Measurements from ENCODE around the gene ECE1.

ECE1 gene

GRCh38 chr1:21277180-21277579, 13.1 kb downstream of the ECE1 start:
- no peak overlapping the region for H3K4me3 ChIP-seq (ENCODE audit: low read depth, low read length)
- in situ Hi-C loops (cut with HindIII; ENCODE audit: low pct_ligation_motif_present, low sequenced_read_pairs): no loop called here
- TF ChIP-seq CTCF (IDR thresholded peaks at IDR 0.05; ENCODE audit: low read depth, low read length, missing control alignments): no peak
- H3K27me3 ChIP-seq (replicated peaks): no peaks in the 10 kb centered on the region
- peaks cover 27% of the 10 kb centered on the region for H3K36me3 ChIP-seq (replicated peaks)
- no peak overlapping the region for H3K27ac ChIP-seq
- DNase-seq: no peak

- in situ Hi-C loops (cut with HindIII; ENCODE audit: low pct_ligation_motif_present, low sequenced_read_pairs): no loop called here
- Histone ChIP-seq H3K27ac (no peak overlapping the region), H3K4me3 (ENCODE audit: low read depth, low read length) (no peak overlapping the region), H3K27me3 (replicated peaks) (no peaks in the 10 kb centered on the region), H3K36me3 (replicated peaks) (peaks cover 72% of the 10 kb centered on the region)
- no peak for DNase-seq
- no peak for TF ChIP-seq CTCF (IDR thresholded peaks at IDR 0.05; ENCODE audit: low read depth, low read length, missing control alignments)
These were observed 17.7 kb downstream of the ECE1 start for GRCh38 chr1:21272540-21272939.

GRCh38 chr1:21271550-21271949, 18.7 kb downstream of the ECE1 start:
- TF ChIP-seq CTCF (IDR thresholded peaks at IDR 0.05; ENCODE audit: low read depth, low read length, missing control alignments): no peak
- no peaks in the 10 kb centered on the region for H3K27me3 ChIP-seq (replicated peaks)
- H3K4me3 ChIP-seq (ENCODE audit: low read depth, low read length): no peak overlapping the region
- H3K36me3 ChIP-seq (replicated peaks): peaks cover 66% of the 10 kb centered on the region
- no peak overlapping the region for H3K27ac ChIP-seq
- DNase-seq: no peak
- in situ Hi-C loops (cut with HindIII; ENCODE audit: low pct_ligation_motif_present, low sequenced_read_pairs): no loop called here

- DNase-seq: peak; percentile 53
- no peak overlapping the region for H3K4me3 ChIP-seq (ENCODE audit: low read depth, low read length)
- H3K36me3 ChIP-seq (replicated peaks): peaks cover 62% of the 10 kb centered on the region
- TF ChIP-seq CTCF (IDR thresholded peaks at IDR 0.05; ENCODE audit: low read depth, low read length, missing control alignments): peak; percentile 99
- H3K27me3 ChIP-seq (replicated peaks): no peaks in the 10 kb centered on the region
- in situ Hi-C loops (cut with HindIII; ENCODE audit: low pct_ligation_motif_present, low sequenced_read_pairs): no loop called here
- H3K27ac ChIP-seq: no peak overlapping the region
These were observed 20.1 kb downstream of the ECE1 start for GRCh38 chr1:21270086-21270689.

GRCh38 chr1:21269461-21270085, 20.7 kb downstream of the ECE1 start:
- H3K4me3 ChIP-seq (ENCODE audit: low read depth, low read length): no peak overlapping the region
- in situ Hi-C loops (cut with HindIII; ENCODE audit: low pct_ligation_motif_present, low sequenced_read_pairs): no loop called here
- no peaks in the 10 kb centered on the region for H3K27me3 ChIP-seq (replicated peaks)
- peaks cover 62% of the 10 kb centered on the region for H3K36me3 ChIP-seq (replicated peaks)
- DNase-seq: no peak
- TF ChIP-seq CTCF (IDR thresholded peaks at IDR 0.05; ENCODE audit: low read depth, low read length, missing control alignments): no peak
- H3K27ac ChIP-seq: no peak overlapping the region

Measured in brain microvascular endothelial cell (primary cell).